ENCODE results near the gene CASZ1.

CASZ1 gene

DNA sequence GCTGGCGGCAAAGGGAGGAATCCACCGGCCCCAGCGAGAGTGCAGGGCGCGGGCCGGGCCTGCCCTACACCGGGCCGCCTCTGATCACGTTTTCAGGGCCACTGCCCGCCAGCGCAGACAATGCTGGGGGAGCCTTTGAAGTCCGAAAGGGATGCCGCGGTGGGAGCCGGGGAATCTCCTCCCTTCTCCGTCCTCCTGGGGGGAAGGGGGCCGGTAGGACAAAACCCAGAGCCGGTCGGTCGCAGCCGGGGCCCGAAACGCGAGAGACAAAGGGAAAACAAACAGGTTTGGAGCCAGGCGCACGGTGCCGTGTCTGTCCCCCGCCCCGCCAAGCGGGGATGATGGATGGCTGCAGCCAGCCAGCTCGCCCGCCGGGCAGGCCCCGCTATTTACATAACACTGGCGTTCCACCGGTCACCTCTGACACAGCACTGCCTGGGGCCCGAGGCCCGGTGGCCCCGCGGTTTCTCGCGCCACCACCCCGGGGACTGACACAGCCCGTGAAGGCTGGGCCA, 92.0 kb downstream of the CASZ1 start:
- no peak for DNase-seq (ENCODE audit: low read depth, low spot score)
- Histone ChIP-seq H3K36me3 (ENCODE audit: control insufficient read depth, insufficient read depth, low read length) (no peaks in the 10 kb centered on the region), H3K27me3 (ENCODE audit: control insufficient read depth, insufficient read depth, low read length) (no peaks in the 10 kb centered on the region), H3K4me1 (ENCODE audit: control insufficient read depth, insufficient read depth, low read length) (peaks cover 9% of the 10 kb centered on the region), H3K4me3 (ENCODE audit: low read length) (peak overlapping the region; percentile 4; the same call in 1 of the 2 replicates), H3K9me3 (ENCODE audit: control insufficient read depth, insufficient read depth, low read length) (no peaks in the 10 kb centered on the region), H3K27ac (ENCODE audit: low read length) (no peak overlapping the region)
- no CpG with 5 or more reads among the region's 44 CpGs for WGBS (ENCODE audit: insufficient coverage, insufficient read length)

DNA sequence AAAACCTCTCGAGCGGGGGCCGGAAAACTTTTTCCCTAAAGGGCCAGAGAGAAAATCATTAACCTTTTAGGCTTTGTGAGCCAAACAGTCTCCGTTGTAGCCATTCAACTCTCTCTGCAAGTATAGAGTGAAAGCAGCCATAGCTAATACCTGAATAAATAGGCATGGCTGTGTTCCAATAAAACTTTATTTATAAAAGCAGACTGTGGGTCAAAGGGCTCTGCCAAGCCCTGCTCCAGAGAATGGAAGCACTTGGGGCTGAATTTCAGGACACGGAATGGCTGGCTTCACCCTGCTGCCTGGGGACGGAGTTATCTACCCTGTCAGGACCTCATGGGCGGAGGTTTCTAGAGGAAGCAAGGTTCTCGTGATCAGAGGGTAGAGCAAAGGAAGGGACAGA, 92.7 kb downstream of the CASZ1 start:
- H3K4me3 ChIP-seq (ENCODE audit: low read length), result no peak overlapping the region
- H3K4me1 ChIP-seq (ENCODE audit: control insufficient read depth, insufficient read depth, low read length), result peaks cover 12% of the 10 kb centered on the region; the same call in 1 of the 2 replicates
- WGBS (ENCODE audit: insufficient coverage, insufficient read length), result no CpG with 5 or more reads among the region's 8 CpGs
- no peaks in the 10 kb centered on the region for H3K9me3 ChIP-seq (ENCODE audit: control insufficient read depth, insufficient read depth, low read length)
- DNase-seq (ENCODE audit: low read depth, low spot score), result no peak
- no peaks in the 10 kb centered on the region for H3K27me3 ChIP-seq (ENCODE audit: control insufficient read depth, insufficient read depth, low read length)
- H3K36me3 ChIP-seq (ENCODE audit: control insufficient read depth, insufficient read depth, low read length), result no peaks in the 10 kb centered on the region
- no peak overlapping the region for H3K27ac ChIP-seq (ENCODE audit: low read length)

DNA sequence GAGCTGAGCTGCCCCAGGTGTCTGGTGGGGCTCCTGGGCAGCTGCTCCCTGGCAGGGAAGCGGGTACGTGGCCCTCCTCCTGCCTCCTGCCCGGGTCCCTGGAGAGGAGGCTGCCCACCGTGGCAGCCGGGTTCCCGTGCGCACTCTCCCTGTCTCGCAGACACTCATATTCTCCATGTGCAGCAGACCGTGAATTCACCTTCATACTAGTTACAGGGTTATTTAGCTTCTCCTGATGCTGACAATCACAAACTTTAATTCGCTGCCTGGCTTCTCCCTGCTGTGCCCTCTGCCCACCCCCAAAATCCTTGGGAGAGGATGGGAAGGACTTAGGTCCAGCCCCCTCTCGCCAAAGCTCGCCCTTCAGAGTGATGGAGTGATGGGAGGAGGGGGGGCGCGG, 95.3 kb downstream of the CASZ1 start:
- no peak for DNase-seq (ENCODE audit: low read depth, low spot score)
- Histone ChIP-seq H3K27me3 (ENCODE audit: control insufficient read depth, insufficient read depth, low read length) (no peaks in the 10 kb centered on the region), H3K4me1 (ENCODE audit: control insufficient read depth, insufficient read depth, low read length) (peaks cover 12% of the 10 kb centered on the region; the same call in 1 of the 2 replicates), H3K36me3 (ENCODE audit: control insufficient read depth, insufficient read depth, low read length) (no peaks in the 10 kb centered on the region), H3K27ac (ENCODE audit: low read length) (no peak overlapping the region), H3K4me3 (ENCODE audit: low read length) (no peak overlapping the region), H3K9me3 (ENCODE audit: control insufficient read depth, insufficient read depth, low read length) (no peaks in the 10 kb centered on the region)
- no CpG with 5 or more reads among the region's 14 CpGs for WGBS (ENCODE audit: insufficient coverage, insufficient read length)

DNA sequence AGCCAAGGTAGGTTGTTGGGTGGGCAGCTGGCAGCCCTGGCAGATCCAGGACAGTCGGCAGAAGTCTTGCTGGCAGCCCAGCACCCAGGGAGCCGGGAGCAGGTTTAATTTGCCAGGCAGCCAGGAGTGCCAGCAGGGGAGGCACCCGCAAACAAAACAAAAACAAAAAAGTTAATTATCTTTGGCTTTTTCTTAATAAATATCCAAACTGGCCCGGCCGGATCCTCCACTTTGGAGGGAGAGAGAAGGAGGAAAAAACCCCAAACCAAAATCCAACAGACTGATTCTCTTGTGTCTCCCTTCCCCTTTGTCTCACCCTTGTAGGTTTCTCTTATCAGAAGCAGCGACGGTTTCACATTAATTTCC, 97.0 kb downstream of the CASZ1 start:
- DNase-seq (ENCODE audit: low read depth, low spot score), result no peak
- no peak overlapping the region for H3K4me3 ChIP-seq (ENCODE audit: low read length)
- H3K27me3 ChIP-seq (ENCODE audit: control insufficient read depth, insufficient read depth, low read length), result no peaks in the 10 kb centered on the region
- WGBS (ENCODE audit: insufficient coverage, insufficient read length), result no CpG with 5 or more reads among the region's 7 CpGs
- no peaks in the 10 kb centered on the region for H3K9me3 ChIP-seq (ENCODE audit: control insufficient read depth, insufficient read depth, low read length)
- no peak overlapping the region for H3K27ac ChIP-seq (ENCODE audit: low read length)
- peaks cover 9% of the 10 kb centered on the region; the same call in 1 of the 2 replicates for H3K4me1 ChIP-seq (ENCODE audit: control insufficient read depth, insufficient read depth, low read length)
- H3K36me3 ChIP-seq (ENCODE audit: control insufficient read depth, insufficient read depth, low read length), result no peaks in the 10 kb centered on the region

DNA sequence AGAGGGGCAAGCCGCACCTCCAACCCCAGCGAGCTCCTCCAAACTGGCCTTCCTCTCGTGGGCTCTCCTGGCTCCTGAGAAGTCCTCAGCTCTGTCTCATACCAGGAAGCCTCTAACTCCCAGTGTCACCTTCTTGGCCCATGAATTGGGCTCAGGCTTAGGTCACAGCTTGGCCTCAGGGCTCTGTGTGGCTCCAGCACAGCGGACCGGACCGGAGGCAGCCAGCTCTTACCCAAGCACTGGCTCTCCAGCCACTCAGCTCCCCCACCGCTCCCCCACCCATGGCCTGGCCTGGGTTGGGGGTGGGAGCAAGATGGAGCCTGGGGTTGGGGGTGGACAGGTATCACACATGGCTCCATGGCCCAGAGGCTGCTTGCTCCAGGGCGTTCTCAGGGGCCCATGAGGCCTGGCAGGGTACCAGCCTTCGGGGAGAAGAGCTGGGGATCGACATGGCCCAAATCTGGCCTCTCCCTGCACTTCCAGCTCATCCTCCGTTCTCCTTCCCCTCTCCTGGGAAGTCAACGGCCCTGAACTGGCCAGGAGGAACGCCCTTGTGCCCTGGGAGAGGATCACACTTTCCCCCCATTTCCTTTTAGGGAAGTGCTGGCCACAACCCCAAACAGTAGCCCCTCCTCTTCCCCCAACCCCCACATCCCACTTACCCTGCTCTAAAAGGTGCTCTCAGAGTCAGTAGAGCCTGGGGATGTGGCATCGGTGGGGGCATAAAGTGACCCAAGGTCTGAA, 97.5 kb downstream of the CASZ1 start:
- no peak overlapping the region for H3K4me3 ChIP-seq (ENCODE audit: low read length)
- no peaks in the 10 kb centered on the region for H3K36me3 ChIP-seq (ENCODE audit: control insufficient read depth, insufficient read depth, low read length)
- WGBS (ENCODE audit: insufficient coverage, insufficient read length), result no CpG with 5 or more reads among the region's 14 CpGs
- no peaks in the 10 kb centered on the region for H3K27me3 ChIP-seq (ENCODE audit: control insufficient read depth, insufficient read depth, low read length)
- DNase-seq (ENCODE audit: low read depth, low spot score), result no peak
- H3K27ac ChIP-seq (ENCODE audit: low read length), result no peak overlapping the region
- H3K9me3 ChIP-seq (ENCODE audit: control insufficient read depth, insufficient read depth, low read length), result no peaks in the 10 kb centered on the region
- peaks cover 7% of the 10 kb centered on the region; the same call in 1 of the 2 replicates for H3K4me1 ChIP-seq (ENCODE audit: control insufficient read depth, insufficient read depth, low read length)

DNA sequence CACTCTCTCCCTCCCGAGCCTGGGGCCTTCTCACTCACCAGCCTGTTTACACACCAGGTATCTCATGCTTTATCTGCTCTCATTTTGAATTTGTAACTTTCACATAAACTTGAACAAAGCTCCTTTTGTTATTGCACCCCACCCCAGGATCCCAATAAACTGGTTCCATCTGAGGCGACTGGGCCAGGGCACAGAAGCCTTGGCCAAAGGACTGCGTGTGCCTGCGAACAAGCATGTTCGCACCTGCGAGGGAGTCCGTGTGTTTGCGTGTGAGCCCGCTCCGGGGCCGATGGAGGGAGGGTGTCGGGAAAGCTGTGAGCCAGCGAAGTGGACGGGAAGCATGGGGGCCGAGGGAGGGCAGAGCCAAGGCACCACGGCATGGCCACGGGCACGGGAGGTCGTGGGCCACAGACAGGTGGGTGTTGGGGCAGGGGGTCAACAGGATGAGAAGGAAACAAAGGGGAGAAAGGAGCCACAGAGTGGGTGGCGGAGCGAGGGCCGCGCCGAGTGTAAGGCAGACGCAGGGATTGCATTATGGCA, 98.8 kb downstream of the CASZ1 start:
- Histone ChIP-seq H3K36me3 (ENCODE audit: control insufficient read depth, insufficient read depth, low read length) (no peaks in the 10 kb centered on the region), H3K4me1 (ENCODE audit: control insufficient read depth, insufficient read depth, low read length) (peaks cover 6% of the 10 kb centered on the region; the same call in 1 of the 2 replicates), H3K4me3 (ENCODE audit: low read length) (no peak overlapping the region), H3K27ac (ENCODE audit: low read length) (no peak overlapping the region), H3K9me3 (ENCODE audit: control insufficient read depth, insufficient read depth, low read length) (no peaks in the 10 kb centered on the region), H3K27me3 (ENCODE audit: control insufficient read depth, insufficient read depth, low read length) (no peaks in the 10 kb centered on the region)
- no peak for DNase-seq (ENCODE audit: low read depth, low spot score)
- WGBS (ENCODE audit: insufficient coverage, insufficient read length), result no CpG with 5 or more reads among the region's 25 CpGs

DNA sequence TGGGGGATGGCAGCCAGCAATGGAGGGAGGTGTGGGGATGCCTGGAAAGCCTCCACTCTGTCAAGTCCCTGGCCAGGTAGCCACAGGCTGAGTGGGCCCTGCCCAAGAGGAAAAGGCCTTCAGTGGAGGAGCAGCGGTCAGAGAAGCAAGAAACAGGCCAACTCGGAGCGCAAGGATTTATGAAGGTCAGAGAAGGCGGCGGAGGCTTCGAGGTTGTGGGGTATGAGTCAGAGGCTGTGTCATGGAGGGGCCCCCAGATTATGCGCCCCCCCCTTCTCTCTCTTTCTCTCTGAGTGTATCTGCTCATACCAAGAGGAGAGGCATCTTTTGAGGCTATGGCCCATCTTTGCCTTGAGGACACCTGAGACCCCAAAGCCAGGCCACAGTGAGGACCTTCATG, 99.5 kb downstream of the CASZ1 start:
- no peak overlapping the region for H3K4me3 ChIP-seq (ENCODE audit: low read length)
- no peak for DNase-seq (ENCODE audit: low read depth, low spot score)
- no peaks in the 10 kb centered on the region for H3K36me3 ChIP-seq (ENCODE audit: control insufficient read depth, insufficient read depth, low read length)
- H3K27me3 ChIP-seq (ENCODE audit: control insufficient read depth, insufficient read depth, low read length), result no peaks in the 10 kb centered on the region
- no peaks in the 10 kb centered on the region for H3K9me3 ChIP-seq (ENCODE audit: control insufficient read depth, insufficient read depth, low read length)
- no CpG with 5 or more reads among the region's 7 CpGs for WGBS (ENCODE audit: insufficient coverage, insufficient read length)
- peaks cover 6% of the 10 kb centered on the region; the same call in 1 of the 2 replicates for H3K4me1 ChIP-seq (ENCODE audit: control insufficient read depth, insufficient read depth, low read length)
- H3K27ac ChIP-seq (ENCODE audit: low read length), result no peak overlapping the region

DNA sequence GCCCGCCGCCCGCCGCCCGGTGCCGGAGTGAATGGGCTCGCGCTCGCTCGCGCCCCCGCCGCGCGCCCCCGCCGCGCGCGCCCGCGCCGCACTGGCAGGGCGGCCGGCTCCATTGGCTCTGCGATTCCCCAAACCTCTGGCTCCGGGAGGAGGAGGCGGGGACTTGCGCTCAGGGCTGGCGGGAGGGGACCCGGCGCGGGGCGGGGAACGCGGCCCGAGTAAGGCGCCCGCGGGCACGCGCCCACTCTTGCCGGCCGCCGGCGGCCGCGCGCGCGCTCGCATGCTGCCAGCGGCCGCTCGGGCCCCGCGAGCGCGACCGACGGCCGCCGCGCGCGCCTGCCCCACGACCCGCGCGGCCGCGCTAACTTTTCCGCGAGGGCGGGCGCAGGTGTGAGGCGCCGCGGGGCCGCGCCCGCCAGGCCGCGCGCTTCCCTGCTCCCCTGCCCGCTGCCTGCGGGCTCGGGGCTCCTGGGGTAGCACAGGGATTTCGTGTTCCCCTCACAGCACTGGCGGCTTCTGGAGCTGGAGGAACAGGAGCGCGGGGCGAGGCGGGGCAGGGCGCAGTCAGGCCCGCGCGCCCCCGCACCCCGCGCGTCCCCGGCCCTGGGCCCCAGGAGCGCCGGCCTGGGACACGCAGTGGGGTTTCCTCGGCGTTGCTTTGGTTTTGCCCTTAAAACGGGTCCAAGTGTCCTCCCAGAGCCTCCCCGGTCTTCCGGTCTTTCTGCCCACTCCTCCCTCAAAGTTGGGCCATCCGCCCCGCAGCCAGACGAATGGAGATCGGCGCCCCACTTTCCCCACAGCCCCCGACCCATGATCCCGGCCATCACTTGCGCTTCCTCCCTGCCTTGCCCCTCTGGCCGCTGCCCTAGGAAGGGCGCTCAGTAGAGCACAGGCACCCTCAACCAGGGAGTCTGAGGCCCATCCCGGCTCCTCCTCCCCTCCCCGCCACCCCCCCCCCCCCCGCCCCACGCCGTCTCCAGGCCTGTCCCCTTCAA, 101.5 kb downstream of the CASZ1 start:
- no peaks in the 10 kb centered on the region for H3K9me3 ChIP-seq (ENCODE audit: control insufficient read depth, insufficient read depth, low read length)
- H3K27ac ChIP-seq (ENCODE audit: low read length), result no peak overlapping the region
- DNase-seq (ENCODE audit: low read depth, low spot score), result no peak
- no peaks in the 10 kb centered on the region for H3K27me3 ChIP-seq (ENCODE audit: control insufficient read depth, insufficient read depth, low read length)
- peak overlapping the region; percentile 61; the same call in 1 of the 2 replicates for H3K4me3 ChIP-seq (ENCODE audit: low read length)
- H3K36me3 ChIP-seq (ENCODE audit: control insufficient read depth, insufficient read depth, low read length), result no peaks in the 10 kb centered on the region
- peaks cover 6% of the 10 kb centered on the region; the same call in 1 of the 2 replicates for H3K4me1 ChIP-seq (ENCODE audit: control insufficient read depth, insufficient read depth, low read length)
- no CpG with 5 or more reads among the region's 126 CpGs for WGBS (ENCODE audit: insufficient coverage, insufficient read length)

DNA sequence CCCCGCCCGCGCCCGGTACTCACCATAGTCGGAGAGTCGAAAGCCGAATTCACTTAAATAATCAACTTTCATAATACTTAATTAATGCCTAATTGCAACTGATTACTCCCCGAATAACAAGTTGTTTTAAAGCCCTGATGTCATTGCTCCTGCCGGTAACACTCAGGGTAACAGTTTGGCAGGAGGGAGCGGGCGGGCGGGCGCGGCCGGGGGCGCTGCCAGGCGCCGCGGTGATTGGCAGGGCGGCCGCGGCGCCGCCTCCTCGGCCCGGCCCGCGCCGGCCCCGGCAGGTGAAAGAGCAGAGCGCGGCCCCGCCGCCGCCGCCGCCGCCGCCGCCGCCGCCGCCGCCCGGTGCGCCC, 102.2 kb downstream of the CASZ1 start:
- Histone ChIP-seq H3K36me3 (ENCODE audit: control insufficient read depth, insufficient read depth, low read length) (no peaks in the 10 kb centered on the region), H3K9me3 (ENCODE audit: control insufficient read depth, insufficient read depth, low read length) (no peaks in the 10 kb centered on the region), H3K27ac (ENCODE audit: low read length) (no peak overlapping the region), H3K4me3 (ENCODE audit: low read length) (peak overlapping the region; percentile 49; the same call in 1 of the 2 replicates), H3K4me1 (ENCODE audit: control insufficient read depth, insufficient read depth, low read length) (peaks cover 6% of the 10 kb centered on the region; the same call in 1 of the 2 replicates), H3K27me3 (ENCODE audit: control insufficient read depth, insufficient read depth, low read length) (no peaks in the 10 kb centered on the region)
- WGBS (ENCODE audit: insufficient coverage, insufficient read length), result no CpG with 5 or more reads among the region's 46 CpGs
- DNase-seq (ENCODE audit: low read depth, low spot score), result no peak

Data from iPS DF 6.9 (cell line).